Loucy (cell line): ENCODE results near the gene CDHR4.
A peak's percentile ranks its signal among the peaks of the same experiment; 100 is the strongest.
"Not testable (repeated sequence)": the region's sequence is repeated elsewhere in the genome, so short reads cannot be mapped to it uniquely, and the experiment has no call there.

Experiments
- H2AFZ ChIP-seq: fragments of 200-600 bp; sonication (generic); 2 replicates; pipeline ENCODE4 v1.6.0; 2016; ENCODE audit warnings: antibody characterized with exemption, mild to moderate bottlenecking, low read length, moderate library complexity
- H3F3A ChIP-seq: fragments of 200-600 bp; 2 replicates; pipeline ENCODE4 v1.6.0; 2016; ENCODE audit warnings: antibody characterized with exemption, low read depth, mild to moderate bottlenecking
- H3K27me3 ChIP-seq: fragments of 200-600 bp; sonication (generic); 2 replicates; pipeline ENCODE4 v1.6.1; 2014; ENCODE audit warnings: low read length, mild to moderate bottlenecking; ENCODE audit not compliant: insufficient read depth, poor library complexity, severe bottlenecking
- H3K36me3 ChIP-seq: fragments of 200-600 bp; sonication (generic); 2 replicates; pipeline ENCODE4 v1.6.1; 2016; ENCODE audit warnings: low read length; ENCODE audit not compliant: insufficient read depth
- H3K4me1 ChIP-seq: fragments of 200-600 bp; sonication (generic); 2 replicates; pipeline ENCODE4 v1.5.1; 2014; ENCODE audit warnings: low read length, mild to moderate bottlenecking; ENCODE audit not compliant: insufficient read depth, poor library complexity, severe bottlenecking
- H3K4me2 ChIP-seq: fragments of 200-600 bp; sonication (generic); 2 replicates; pipeline ENCODE4 v1.6.0; 2014; ENCODE audit warnings: antibody characterized with exemption, low read length, low read depth, mild to moderate bottlenecking; ENCODE audit not compliant: poor library complexity, severe bottlenecking
- H3K4me3 ChIP-seq: fragments of 200-600 bp; sonication (generic); 2 replicates; pipeline ENCODE4 v1.5.1; 2014; ENCODE audit warnings: low read length, mild to moderate bottlenecking, mixed read lengths; ENCODE audit not compliant: poor library complexity, severe bottlenecking
- H3K79me2 ChIP-seq: fragments of 200-600 bp; sonication (generic); 2 replicates; pipeline ENCODE4 v1.6.1; 2014; ENCODE audit warnings: low read length; ENCODE audit not compliant: insufficient read depth
- H3K9ac ChIP-seq: fragments of 200-600 bp; sonication (generic); 2 replicates; pipeline ENCODE4 v1.6.0; 2014; ENCODE audit warnings: mild to moderate bottlenecking, low read depth, low read length, moderate library complexity; ENCODE audit not compliant: poor library complexity, severe bottlenecking
- H3K9me2 ChIP-seq: fragments of 200-600 bp; sonication (generic); replicated peaks from 2 replicates; pipeline ENCODE4 v1.6.1; 2016; ENCODE audit warnings: low read depth, low read length, mixed read lengths
- H3K9me3 ChIP-seq: fragments of 200-600 bp; sonication (generic); 2 replicates; pipeline ENCODE4 v1.6.1; 2014; ENCODE audit warnings: mild to moderate bottlenecking, antibody characterized with exemption, low read length, low read depth; ENCODE audit not compliant: insufficient read depth
- H4K20me1 ChIP-seq: fragments of 200-600 bp; sonication (generic); 2 replicates; pipeline ENCODE4 v1.6.0; 2014; ENCODE audit warnings: antibody characterized with exemption, low read length, mild to moderate bottlenecking; ENCODE audit not compliant: insufficient read depth, poor library complexity, severe bottlenecking
- CTCF ChIP-seq: fragments of 200-600 bp; sonication (generic); conservative IDR thresholded peaks from 2 replicates; pipeline ENCODE4 v1.5.1; 2014; ENCODE audit warnings: mild to moderate bottlenecking, antibody characterized with exemption, low read length
- EZH2phosphoT487 ChIP-seq: fragments of 200-600 bp; IDR thresholded peaks from 2 replicates; pipeline ENCODE4 v1.6.1; 2018; ENCODE audit warnings: antibody characterized with exemption, mild to moderate bottlenecking, moderate library complexity, borderline replicate concordance

CDHR4 gene

GRCh38 chr3:49826016-49826415 lies 26.3 kb upstream of the CDHR4 start:
- Histone ChIP-seq H3K4me1 (no peaks in the 10 kb centered on the region), H3K9me3 (no peaks in the 10 kb centered on the region), H3K4me3 (no peak overlapping the region), H3K79me2 (no peaks in the 10 kb centered on the region), H3K4me2 (no peak overlapping the region), H3K9me2 (no peaks in the 10 kb centered on the region), H3K36me3 (peaks cover 29% of the 10 kb centered on the region; the same call in 1 of the 2 replicates), H2AFZ (no peak overlapping the region), H3K9ac (no peak overlapping the region), H3F3A (no peaks in the 10 kb centered on the region), H3K27me3 (no peaks in the 10 kb centered on the region), H4K20me1 (no peaks in the 10 kb centered on the region)
- TF ChIP-seq CTCF (no peak), EZH2phosphoT487 (no peak)

GRCh38 chr3:49823131-49823530 lies 23.5 kb upstream of the CDHR4 start:
- H3K36me3 ChIP-seq, H3K9me3 ChIP-seq, H3K79me2 ChIP-seq, H2AFZ ChIP-seq, H3K9me2 ChIP-seq, H3K9ac ChIP-seq, H3K4me1 ChIP-seq, H4K20me1 ChIP-seq, H3F3A ChIP-seq, H3K27me3 ChIP-seq, H3K4me2 ChIP-seq, H3K4me3 ChIP-seq: not testable (repeated sequence)

- Histone ChIP-seq H3K79me2 (peaks cover 31% of the 10 kb centered on the region), H3K9me2 (no peaks in the 10 kb centered on the region), H3K36me3 (no peaks in the 10 kb centered on the region), H3K27me3 (no peaks in the 10 kb centered on the region), H4K20me1 (no peaks in the 10 kb centered on the region), H3K4me2 (peak within 1 kb of the TSS; percentile 95), H3K9me3 (no peaks in the 10 kb centered on the region), H3K9ac (peak within 1 kb of the TSS; percentile 89), H3K4me3 (peak within 1 kb of the TSS; percentile 79), H3F3A (no peaks in the 10 kb centered on the region), H3K4me1 (peaks cover 61% of the 10 kb centered on the region), H2AFZ (peak within 1 kb of the TSS; percentile 79)
- no peak for TF ChIP-seq EZH2phosphoT487
- no peak for TF ChIP-seq CTCF
Measured at GRCh38 chr3:49813497-49814174, 14.0 kb upstream of the CDHR4 start, which contains the start of gene UBA7. TSS of gene UBA7 (minus strand) at chr3:49813953. CDS start at chr3:49813787, 166 bp downstream.

- H3K4me3 ChIP-seq = peak overlapping the region; percentile 79
- no peaks in the 10 kb centered on the region for H3K27me3 ChIP-seq
- H3K36me3 ChIP-seq = no peaks in the 10 kb centered on the region
- H3F3A ChIP-seq = no peaks in the 10 kb centered on the region
- no peaks in the 10 kb centered on the region for H3K9me3 ChIP-seq
- H3K4me2 ChIP-seq = peak overlapping the region; percentile 95
- H3K9me2 ChIP-seq = no peaks in the 10 kb centered on the region
- TF ChIP-seq EZH2phosphoT487 = no peak
- no peak for TF ChIP-seq CTCF
- peak overlapping the region; percentile 89 for H3K9ac ChIP-seq
- peaks cover 67% of the 10 kb centered on the region for H3K4me1 ChIP-seq
- H2AFZ ChIP-seq = no peak overlapping the region
- H4K20me1 ChIP-seq = no peaks in the 10 kb centered on the region
- peaks cover 38% of the 10 kb centered on the region for H3K79me2 ChIP-seq
Measured at GRCh38 chr3:49812916-49813496, 13.3 kb upstream of the CDHR4 start.
